H9 (cell line): ENCODE results near the gene ZNF750. TPM values are rescaled to one million over a fixed set of nuclear protein-coding genes. Genes with fewer than 3 reads are reported as not detected.

Source experiments
- DNase-seq: peaks from one replicate; pipeline ENCODE4 v3.0.0-alpha.2; 2017
- H2AFZ ChIP-seq: one replicate; pipeline ENCODE4 v1.6.1; 2013; ENCODE audit warnings: mild to moderate bottlenecking, low read length, control low read depth, moderate library complexity
- H2AK5ac ChIP-seq: 2 replicates; pipeline ENCODE4 v1.6.1; 2013; ENCODE audit warnings: low read length, control low read depth, mixed read lengths; ENCODE audit not compliant: insufficient read length
- H2BK120ac ChIP-seq: one replicate; pipeline ENCODE4 v1.6.1; 2013; ENCODE audit warnings: low read depth, mild to moderate bottlenecking, low read length, control low read depth, inconsistent platforms; ENCODE audit not compliant: poor library complexity, severe bottlenecking
- H2BK12ac ChIP-seq: 2 replicates; pipeline ENCODE4 v1.6.1; 2013; ENCODE audit warnings: low read length, control low read depth, mixed read lengths, low read depth; ENCODE audit not compliant: insufficient read length
- H2BK15ac ChIP-seq: 2 replicates; pipeline ENCODE4 v1.6.1; 2013; ENCODE audit warnings: low read depth, low read length, control low read depth
- H2BK20ac ChIP-seq: one replicate; pipeline ENCODE4 v1.6.1; 2013; ENCODE audit warnings: low read depth, mild to moderate bottlenecking, low read length, control low read depth, inconsistent platforms; ENCODE audit not compliant: poor library complexity, severe bottlenecking
- H2BK5ac ChIP-seq: 2 replicates; pipeline ENCODE4 v1.6.1; 2013; ENCODE audit warnings: low read length, control low read depth, mixed read lengths; ENCODE audit not compliant: insufficient read length
- H3K14ac ChIP-seq: 2 replicates; pipeline ENCODE4 v1.6.1; 2013; ENCODE audit warnings: low read length, control low read depth; ENCODE audit not compliant: insufficient read depth
- H3K18ac ChIP-seq: 2 replicates; pipeline ENCODE4 v1.6.1; 2013; ENCODE audit warnings: low read depth, mild to moderate bottlenecking, mixed read lengths, low read length, control low read depth; ENCODE audit not compliant: insufficient read length
- H3K23ac ChIP-seq: 2 replicates; pipeline ENCODE4 v1.6.1; 2013; ENCODE audit warnings: low read length, control low read depth, mixed read lengths, low read depth; ENCODE audit not compliant: insufficient read length
- H3K23me2 ChIP-seq: 2 replicates; pipeline ENCODE4 v1.6.1; 2013; ENCODE audit warnings: low read depth, mild to moderate bottlenecking, mixed read lengths, low read length, control low read depth; ENCODE audit not compliant: insufficient read length, poor library complexity, severe bottlenecking
- H3K27ac ChIP-seq: 2 replicates; pipeline ENCODE4 v1.5.1; 2013; ENCODE audit warnings: low read length, control low read depth, mixed read lengths, low read depth; ENCODE audit not compliant: insufficient read length
- H3K27me3 ChIP-seq: 2 replicates; pipeline ENCODE4 v1.6.1; 2013; ENCODE audit warnings: low read length, control low read depth, inconsistent platforms; ENCODE audit not compliant: insufficient read depth
- H3K4ac ChIP-seq: 2 replicates; pipeline ENCODE4 v1.6.1; 2013; ENCODE audit warnings: low read depth, mild to moderate bottlenecking, control low read depth, inconsistent platforms, low read length, moderate library complexity
- H3K4me1 ChIP-seq: 2 replicates; pipeline ENCODE4 v1.6.1; 2013; ENCODE audit warnings: low read length, control low read depth, inconsistent platforms; ENCODE audit not compliant: insufficient read depth
- H3K4me2 ChIP-seq: 2 replicates; pipeline ENCODE4 v1.6.1; 2013; ENCODE audit warnings: low read length, control low read depth, mixed read lengths; ENCODE audit not compliant: insufficient read length, insufficient read depth
- H3K56ac ChIP-seq: 2 replicates; pipeline ENCODE4 v1.6.1; 2013; ENCODE audit warnings: low read depth, mild to moderate bottlenecking, mixed read lengths, low read length, control low read depth; ENCODE audit not compliant: insufficient read length
- H3K79me1 ChIP-seq: 2 replicates; pipeline ENCODE4 v1.6.1; 2013; ENCODE audit warnings: low read depth, mild to moderate bottlenecking, moderate library complexity, low read length, control low read depth, inconsistent platforms; ENCODE audit not compliant: insufficient read depth, poor library complexity, severe bottlenecking
- H3K79me2 ChIP-seq: 2 replicates; pipeline ENCODE4 v1.6.1; 2013; ENCODE audit warnings: low read length, control low read depth, inconsistent platforms; ENCODE audit not compliant: insufficient read depth
- H3K9ac ChIP-seq: 2 replicates; pipeline ENCODE4 v1.6.1; 2013; ENCODE audit warnings: low read length, control low read depth, mixed read lengths; ENCODE audit not compliant: insufficient read length; ENCODE audit errors: extremely low read depth
- H3K9me3 ChIP-seq: one replicate; pipeline ENCODE4 v1.6.1; 2013; ENCODE audit warnings: low read depth, low read length, inconsistent platforms; ENCODE audit not compliant: control insufficient read depth
- H3T11ph ChIP-seq: one replicate; pipeline ENCODE4 v1.6.1; 2013; ENCODE audit warnings: mild to moderate bottlenecking, low read length, control low read depth, inconsistent platforms
- H4K20me1 ChIP-seq: one replicate; pipeline ENCODE4 v1.6.1; 2013; ENCODE audit not compliant: control insufficient read depth, insufficient read length, insufficient read depth
- H4K5ac ChIP-seq: 2 replicates; pipeline ENCODE4 v1.6.1; 2013; ENCODE audit warnings: low read depth, mild to moderate bottlenecking, mixed read lengths, low read length, control low read depth; ENCODE audit not compliant: insufficient read length
- H4K8ac ChIP-seq: replicated peaks from 2 replicates; pipeline ENCODE4 v1.6.1; 2013; ENCODE audit warnings: low read length, control low read depth, mixed read lengths, low read depth; ENCODE audit not compliant: insufficient read length
- H4K91ac ChIP-seq: 2 replicates; pipeline ENCODE4 v1.6.1; 2013; ENCODE audit warnings: low read depth, mild to moderate bottlenecking, moderate library complexity, mixed read lengths, low read length, control low read depth; ENCODE audit not compliant: insufficient read length
- H3K27ac Mint-ChIP-seq, 3 experiments: 2 replicates in 2 of 3; 3 replicates in 1 of 3; pipeline ENCODE4 v1.8.0; 2020 to 2021; ENCODE audit warnings: mixed read lengths in 3 of 3, mild to moderate bottlenecking in 1 of 3, moderate library complexity in 1 of 3
- H3K27me3 Mint-ChIP-seq: 2 replicates; pipeline ENCODE4 v1.8.0; 2021; ENCODE audit warnings: low read depth, mild to moderate bottlenecking, moderate library complexity, mixed read lengths
- H3K36me3 Mint-ChIP-seq, 3 experiments: 2 replicates in 2 of 3; 3 replicates in 1 of 3; pipeline ENCODE4 v1.8.0; 2020 to 2021; ENCODE audit warnings: low read depth in 3 of 3, mixed read lengths in 3 of 3; ENCODE audit not compliant: insufficient read depth in 1 of 3
- H3K4me1 Mint-ChIP-seq, 2 experiments: 2 replicates each; pipeline ENCODE4 v1.8.0; 2020; ENCODE audit warnings: mixed read lengths in 2 of 2
- H3K4me3 Mint-ChIP-seq, 2 experiments: 2 replicates in 1 of 2; 3 replicates in 1 of 2; pipeline ENCODE4 v1.8.0; 2020 to 2021; ENCODE audit warnings: mild to moderate bottlenecking in 2 of 2, mixed read lengths in 2 of 2, moderate library complexity in 1 of 2
- H3K9me3 Mint-ChIP-seq, 2 experiments: 2 replicates in 1 of 2; 3 replicates in 1 of 2; pipeline ENCODE4 v1.8.0; 2020; ENCODE audit warnings: mild to moderate bottlenecking in 2 of 2, mixed read lengths in 2 of 2, moderate library complexity in 1 of 2
- CTCF ChIP-seq: fragments of 200-600 bp; sonication (generic); conservative IDR thresholded peaks from 3 replicates; pipeline ENCODE4 v1.8.0; 2021; ENCODE audit warnings: antibody characterized with exemption, mild to moderate bottlenecking
- WGBS: extraction: QIAGEN DNeasy Blood & Tissue Kit; methylation state at CpG from one replicate; pipeline ENCODE4 v1.1.7; 2013; ENCODE audit warnings: missing lambda C conversion rate, low lambda C conversion rate, mixed read lengths; ENCODE audit not compliant: insufficient read length; ENCODE audit errors: extremely low coverage; 5-methylcytosine and 5-hydroxymethylcytosine counted together
- total RNA-seq: library from RNA; stranded (reverse); gene quantifications from 2 replicates; pipeline ENCODE4 v1.2.1, GENCODE V29; 2021

ZNF750 gene
- total RNA-seq, 1 experiment from 2014 or later, result not detected

DNA sequence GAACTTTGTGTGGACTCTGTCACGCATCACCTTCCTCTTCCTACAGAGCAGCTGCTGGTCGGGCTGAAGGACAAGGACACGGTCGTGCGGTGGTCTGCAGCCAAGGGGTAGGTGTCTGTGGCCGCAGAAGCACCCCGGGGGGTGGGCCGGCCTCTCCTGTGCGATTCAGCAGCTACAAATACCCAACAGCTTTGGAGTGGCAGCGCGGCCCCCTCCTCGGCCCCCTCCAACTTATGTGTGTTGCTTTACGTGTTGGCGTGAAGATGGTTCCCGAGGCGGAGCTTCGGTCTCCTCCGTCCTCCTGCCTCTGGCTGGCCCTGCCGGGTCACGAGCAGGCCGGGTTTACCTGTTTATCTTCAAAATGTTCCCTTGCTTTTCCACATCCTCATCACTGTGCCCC lies 32.3 kb downstream of the ZNF750 start:
- no peak overlapping the region for H3K4me2 ChIP-seq
- no peak overlapping the region for H4K8ac ChIP-seq
- Mint-ChIP-seq H3K36me3 (peaks cover 12 to 58% (median 57%) of the 10 kb centered on the region in 3 experiments; a peak in 6 of 7 replicates), H3K4me1 (peaks cover 4 to 8% of the 10 kb centered on the region in 2 experiments; a peak in 3 of 4 replicates), H3K27ac (peak overlapping the region in 2 of 3 experiments; percentile 52 to 53; a peak in 1 of 7 replicates), H3K4me3 (no peak overlapping the region), H3K9me3 (peaks cover 0 to 2% of the 10 kb centered on the region in 2 experiments; a peak in 2 of 5 replicates), H3K27me3 (no peaks in the 10 kb centered on the region)
- H2BK20ac ChIP-seq, result no peak overlapping the region
- H2BK5ac ChIP-seq, result no peak overlapping the region
- H3K9ac ChIP-seq, result no peak overlapping the region
- DNase-seq, result no peak
- H4K5ac ChIP-seq, result no peak overlapping the region
- no peak overlapping the region for H4K91ac ChIP-seq
- no peak overlapping the region for H2BK12ac ChIP-seq
- H3K9me3 ChIP-seq, result no peaks in the 10 kb centered on the region
- no peaks in the 10 kb centered on the region for H4K20me1 ChIP-seq
- no peaks in the 10 kb centered on the region for H3K79me1 ChIP-seq
- H3K56ac ChIP-seq, result no peak overlapping the region
- no peaks in the 10 kb centered on the region for H3K4me1 ChIP-seq
- H3K23me2 ChIP-seq, result no peaks in the 10 kb centered on the region
- no peak for TF ChIP-seq CTCF
- no peak overlapping the region for H3K14ac ChIP-seq
- no peak overlapping the region for H2AFZ ChIP-seq
- H2BK15ac ChIP-seq, result no peak overlapping the region
- no peak overlapping the region for H3T11ph ChIP-seq
- no peaks in the 10 kb centered on the region for H3K27me3 ChIP-seq
- no peak overlapping the region for H2AK5ac ChIP-seq
- no peak overlapping the region for H2BK120ac ChIP-seq
- no CpG with 5 or more reads among the region's 21 CpGs for WGBS
- no peak overlapping the region for H3K23ac ChIP-seq
- H3K79me2 ChIP-seq, result 0 out of 2 replicates have a peak, but pooled peaks cover 1% of the 10 kb centered on the region
- H3K27ac ChIP-seq, result no peak overlapping the region
- no peak overlapping the region for H3K4ac ChIP-seq
- no peak overlapping the region for H3K18ac ChIP-seq
